HG03066 (cell line): ENCODE results near the gene ROPN1L.
"Not testable (repeated sequence)": the region's sequence is repeated elsewhere in the genome, so short reads cannot be mapped to it uniquely, and the experiment has no call there.

Source experiments
- ATAC-seq: cut with Tn5 transposase; IDR thresholded peaks from one replicate; pipeline ENCODE4 v1.9.1; 2021; ENCODE audit warnings: low read depth; ENCODE audit not compliant: unreplicated experiment

The ROPN1L gene

GRCh38 chr5:10441083-10441991 lies at the start of gene ROPN1L:
Gene ROPN1L (plus strand): TSS chr5:10441879. CDS start chr5:10442168, 289 bp downstream.
- peak; percentile 98 for ATAC-seq

- ATAC-seq, result not testable (repeated sequence)
Measured at GRCh38 chr5:10392567-10393328, 48.9 kb upstream of the ROPN1L start.

DNA sequence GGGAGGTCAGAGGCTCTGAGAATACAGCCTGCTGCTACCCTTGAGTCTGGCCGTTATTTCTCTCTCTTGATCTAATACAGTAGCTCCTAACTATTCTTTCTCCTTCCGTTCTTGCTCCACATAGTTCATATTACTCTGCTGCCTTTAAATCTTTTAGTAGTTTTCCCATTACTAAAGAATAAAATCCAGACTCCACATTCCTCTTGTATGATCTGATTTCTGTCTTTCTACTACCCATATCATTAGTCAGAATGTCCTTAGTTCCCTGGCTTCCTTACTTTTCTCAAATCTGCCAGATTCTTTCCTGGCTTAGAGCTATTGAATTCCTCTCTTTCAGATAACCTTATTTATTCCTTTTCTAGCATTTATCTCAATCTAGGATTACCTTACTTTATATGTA lies 48.2 kb upstream of the ROPN1L start:
- no peak for ATAC-seq

DNA sequence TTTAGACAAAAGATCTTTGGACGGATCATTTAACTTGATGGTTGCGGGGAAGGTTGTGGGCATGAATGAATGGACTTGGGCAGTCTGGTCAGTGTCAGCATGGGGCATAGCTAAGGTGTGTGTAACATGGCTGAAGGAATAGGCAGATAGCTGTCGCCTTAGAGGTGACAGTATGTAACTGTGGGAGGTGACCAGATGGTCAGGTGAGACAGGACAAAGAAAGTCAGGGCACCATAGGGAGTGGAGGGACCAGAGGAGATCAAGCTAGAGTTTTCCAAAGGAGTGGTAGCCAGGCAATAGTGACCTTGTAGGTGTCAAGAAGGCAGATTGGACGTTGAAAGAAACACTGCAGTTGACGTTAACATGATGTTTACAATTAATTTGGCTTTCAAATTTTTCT lies 45.1 kb upstream of the ROPN1L start:
- ATAC-seq, result no peak

DNA sequence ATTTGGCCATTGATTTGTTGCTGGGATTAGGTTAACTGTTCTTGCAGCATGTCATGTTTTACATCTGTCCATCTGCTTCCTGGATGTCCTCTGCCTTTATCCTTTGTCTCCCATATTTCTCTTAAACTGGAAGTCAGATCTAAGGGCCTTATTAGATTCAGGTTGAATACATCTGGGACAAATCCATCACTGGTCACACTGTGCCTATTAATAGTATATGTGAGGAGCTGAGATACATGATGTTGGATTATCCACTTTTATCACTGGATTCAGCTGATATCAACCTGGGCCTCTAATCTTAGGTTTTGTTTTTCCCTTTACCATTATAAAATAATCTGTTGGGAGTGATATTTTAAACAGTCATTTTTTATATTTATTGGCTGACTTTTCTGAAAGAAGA lies 41.8 kb upstream of the ROPN1L start:
- no peak for ATAC-seq

- ATAC-seq, result no peak
Measured at GRCh38 chr5:10400411-10400810, 41.3 kb upstream of the ROPN1L start.

GRCh38 chr5:10400831-10401230 lies 40.8 kb upstream of the ROPN1L start:
- ATAC-seq, result no peak

DNA sequence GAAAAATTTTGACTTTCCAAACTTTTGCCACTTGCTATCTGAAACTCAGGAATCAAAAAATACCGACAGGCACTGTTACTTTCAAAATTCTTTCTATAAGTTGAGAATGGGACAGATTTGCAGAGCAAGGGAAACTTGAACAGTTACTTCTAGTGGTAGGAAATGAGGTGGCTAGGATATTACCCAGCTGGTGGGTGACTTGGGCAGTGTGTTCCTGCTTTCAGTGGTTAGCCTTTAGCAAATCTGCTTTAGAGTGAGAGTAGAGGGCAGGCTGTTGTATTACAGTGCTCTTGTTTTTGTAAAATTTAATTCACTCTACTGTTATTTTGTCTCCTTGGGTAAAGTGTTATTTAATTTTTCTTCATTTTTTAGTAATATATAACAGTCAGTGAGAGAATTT lies 40.2 kb upstream of the ROPN1L start:
- peak; percentile 61 for ATAC-seq

DNA sequence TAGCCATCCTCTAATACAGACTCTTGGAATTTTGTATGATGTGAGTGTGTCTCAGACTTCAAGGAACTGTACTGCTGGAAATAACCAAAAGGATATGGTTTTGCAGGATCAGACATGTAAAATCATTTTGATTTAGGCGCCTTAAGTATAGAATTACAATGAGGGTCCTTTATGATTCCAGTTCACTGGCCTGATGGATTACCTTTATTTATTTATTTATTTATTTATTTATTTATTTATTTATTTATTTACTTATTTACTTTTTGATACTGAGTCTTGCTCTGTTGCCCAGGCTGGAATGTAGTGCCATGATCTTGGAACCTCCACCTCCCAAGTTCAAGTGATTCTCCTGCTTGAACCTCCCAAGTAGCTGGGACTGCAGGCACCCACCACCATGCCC lies 37.9 kb upstream of the ROPN1L start:
- no peak for ATAC-seq

- ATAC-seq, result no peak
Measured at GRCh38 chr5:10406651-10407050, 35.0 kb upstream of the ROPN1L start.

DNA sequence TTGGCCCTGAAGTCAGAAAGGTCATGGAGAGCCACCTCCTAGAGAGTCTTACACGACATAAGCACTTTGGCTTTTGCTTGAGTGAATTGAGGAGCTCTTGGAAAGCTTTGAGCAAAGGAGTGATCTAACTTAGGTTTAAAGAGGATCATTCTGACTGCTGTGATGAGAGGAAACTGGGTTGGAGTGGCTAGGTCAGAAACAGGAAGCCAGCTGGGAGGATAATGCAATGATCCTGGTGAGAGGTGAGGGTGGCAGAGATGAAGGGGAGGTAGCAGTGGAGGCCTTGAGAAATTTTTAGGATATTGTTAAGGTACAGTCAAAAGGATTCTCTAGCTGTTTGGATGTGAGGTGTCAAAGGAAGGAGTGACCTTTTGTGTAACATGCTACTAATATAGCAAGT lies 32.2 kb upstream of the ROPN1L start:
- no peak for ATAC-seq

DNA sequence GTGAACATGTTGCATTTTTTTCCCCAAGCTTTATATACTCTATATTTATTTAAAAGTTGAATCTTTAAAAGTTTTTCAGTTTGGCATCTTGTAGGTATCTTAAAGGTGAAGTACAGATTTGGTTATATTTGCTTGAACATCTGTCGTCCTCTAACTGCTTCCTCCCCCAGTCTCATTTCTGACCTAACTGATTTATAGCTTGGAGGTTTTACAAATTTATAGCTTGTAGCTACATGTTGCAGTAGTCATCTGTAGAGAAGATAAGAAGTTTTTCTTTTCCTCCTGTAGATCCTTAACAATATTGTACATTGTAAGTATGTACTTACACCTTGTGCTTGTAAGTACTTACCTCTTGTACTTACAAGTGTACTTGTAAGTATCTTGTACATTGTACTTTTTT lies 31.0 kb upstream of the ROPN1L start:
- no peak for ATAC-seq

GRCh38 chr5:10411336-10411735 lies 30.3 kb upstream of the ROPN1L start:
- ATAC-seq, result no peak

GRCh38 chr5:10416868-10417267 lies 24.8 kb upstream of the ROPN1L start:
- ATAC-seq, result no peak

- ATAC-seq, result peak; percentile 61
Measured at GRCh38 chr5:10418654-10419345, 22.9 kb upstream of the ROPN1L start.

- ATAC-seq, result no peak
Measured at GRCh38 chr5:10420468-10420867, 21.2 kb upstream of the ROPN1L start.

- ATAC-seq, result no peak
Measured at GRCh38 chr5:10420932-10421331, 20.7 kb upstream of the ROPN1L start.

DNA sequence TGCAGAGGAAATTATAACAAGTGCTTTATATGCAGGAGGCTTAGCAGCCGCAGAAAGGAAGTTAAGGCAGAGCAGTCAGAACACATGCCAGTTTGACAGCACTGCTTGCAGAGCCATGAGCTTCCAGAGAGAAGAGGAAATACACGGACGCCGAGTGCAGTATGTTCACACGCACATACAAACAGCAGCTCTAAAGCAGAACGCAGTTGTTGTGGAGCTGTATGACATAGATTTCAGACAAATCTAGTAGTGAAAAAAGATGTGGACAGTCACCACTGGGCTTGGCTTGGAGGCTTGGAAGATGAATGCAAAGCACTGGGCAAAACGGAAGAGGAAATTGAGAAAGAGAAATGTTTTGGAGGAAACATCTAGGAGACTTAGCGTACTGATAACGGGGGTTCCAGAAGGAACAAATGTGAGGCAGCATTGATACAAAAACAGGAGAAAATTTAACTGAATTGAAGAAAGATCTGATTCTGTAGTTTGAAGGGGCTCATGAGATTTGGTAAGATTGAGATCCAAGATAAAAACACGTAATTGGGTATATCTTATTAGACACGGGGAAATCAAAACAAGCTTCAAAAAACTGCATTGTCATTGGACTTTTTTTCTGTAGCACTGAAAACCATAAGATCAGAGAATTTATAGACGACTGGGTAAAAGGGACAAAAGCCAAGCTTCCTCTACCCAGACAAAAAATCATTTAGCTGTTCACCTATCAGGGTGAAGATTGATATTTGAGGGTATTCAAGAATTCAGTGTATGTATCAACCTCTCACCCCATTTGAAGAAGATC lies 19.6 kb upstream of the ROPN1L start:
- no peak for ATAC-seq

DNA sequence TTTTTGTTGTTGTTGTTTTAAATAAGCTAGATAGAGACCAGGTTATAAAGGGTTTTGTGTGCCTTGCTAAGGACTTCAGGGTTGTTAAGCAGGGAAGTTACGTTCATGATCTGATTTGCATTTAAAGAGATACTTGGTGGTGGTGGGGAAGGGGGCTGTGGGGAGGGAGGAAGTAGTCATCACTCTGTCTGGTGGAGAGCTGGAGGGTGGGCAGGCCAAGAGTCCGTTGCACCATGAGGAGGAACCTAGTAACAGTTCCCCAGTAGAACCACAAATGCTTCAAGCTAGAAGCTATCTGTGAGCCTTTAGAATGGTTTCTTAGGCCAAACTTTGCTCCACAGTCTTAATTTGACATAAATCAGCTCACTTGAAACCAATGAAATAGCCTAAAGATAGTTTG lies 18.7 kb upstream of the ROPN1L start:
- no peak for ATAC-seq

DNA sequence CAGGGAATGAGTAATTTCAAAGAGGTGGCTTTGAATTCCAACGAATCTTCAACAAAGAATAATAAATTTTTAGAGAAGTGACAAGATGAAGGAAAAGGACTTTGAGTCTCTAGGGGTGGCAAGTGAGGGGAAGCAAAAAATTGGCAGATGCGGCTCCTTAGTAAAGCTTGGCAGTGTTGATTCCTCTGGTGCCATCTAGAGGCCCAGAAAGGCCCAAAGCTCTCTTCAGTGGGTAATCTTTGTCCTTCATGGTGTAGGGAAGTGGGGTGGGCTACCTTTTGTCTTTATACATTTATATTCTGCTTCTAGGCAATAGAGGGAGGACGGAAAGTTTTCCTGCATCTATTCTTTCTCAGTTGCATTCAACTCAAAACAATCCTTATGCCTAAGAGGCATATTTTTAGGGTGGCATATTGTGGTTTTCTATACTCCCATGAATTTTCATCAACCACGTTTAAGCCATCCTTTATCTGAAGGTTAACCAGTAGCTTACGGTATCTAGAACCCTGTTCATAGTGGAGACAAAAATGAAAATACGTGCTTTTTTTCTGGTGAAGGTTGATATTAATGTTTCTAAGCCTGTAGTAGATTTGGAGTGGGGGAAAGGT lies 17.5 kb upstream of the ROPN1L start:
- no peak for ATAC-seq
